Neutrophil (primary cell): Measurements from ENCODE around the gene TRPV3.

Experiments used
- H3K27ac ChIP-seq: fragments of 200-600 bp; sonication (generic); 2 replicates; pipeline ENCODE4 v1.5.1; 2016; ENCODE audit warnings: mild to moderate bottlenecking, moderate library complexity
- H3K27me3 ChIP-seq: fragments of 200-600 bp; sonication (generic); 2 replicates; pipeline ENCODE4 v1.6.0; 2016; ENCODE audit warnings: mild to moderate bottlenecking
- H3K36me3 ChIP-seq: fragments of 200-600 bp; sonication (generic); 2 replicates; pipeline ENCODE4 v1.5.1; 2017
- H3K4me1 ChIP-seq, 2 experiments: fragments of 200-600 bp in 1 of 2; sonication (generic) in 1 of 2; 1 replicate in 1 of 2; 2 replicates in 1 of 2; pipeline versions ENCODE4 v1.5.1 to v1.6.1; 2013 to 2016; ENCODE audit warnings: low read depth in 1 of 2, low read length in 1 of 2, mild to moderate bottlenecking in 1 of 2, moderate library complexity in 1 of 2; ENCODE audit not compliant: control insufficient read depth in 1 of 2, insufficient read depth in 1 of 2
- H3K4me3 ChIP-seq, 2 experiments: fragments of 200-600 bp in 1 of 2; sonication (generic) in 1 of 2; 1 replicate in 1 of 2; 2 replicates in 1 of 2; pipeline ENCODE4 v1.5.1; 2013 to 2016; ENCODE audit warnings: low read depth in 1 of 2, low read length in 1 of 2, mild to moderate bottlenecking in 1 of 2, moderate library complexity in 1 of 2
- H3K9me3 ChIP-seq: fragments of 200-600 bp; sonication (generic); 2 replicates; pipeline ENCODE4 v1.5.1; 2016
- TF ChIP-seq, protein P1 (sequence below): fragments of 200-600 bp; sonication (generic); IDR thresholded peaks from 2 replicates; pipeline ENCODE4 v1.5.1; 2016; ENCODE audit warnings: antibody characterized with exemption

TRPV3 gene

GRCh38 chr17:3485481-3486068 lies 72.0 kb downstream of the TRPV3 start:
- Histone ChIP-seq H3K4me1 (no peaks in the 10 kb centered on the region), H3K27ac (no peak overlapping the region), H3K36me3 (no peaks in the 10 kb centered on the region), H3K27me3 (peaks cover 59% of the 10 kb centered on the region), H3K4me3 (no peak overlapping the region), H3K9me3 (no peaks in the 10 kb centered on the region)
- TF ChIP-seq, protein P1, sequence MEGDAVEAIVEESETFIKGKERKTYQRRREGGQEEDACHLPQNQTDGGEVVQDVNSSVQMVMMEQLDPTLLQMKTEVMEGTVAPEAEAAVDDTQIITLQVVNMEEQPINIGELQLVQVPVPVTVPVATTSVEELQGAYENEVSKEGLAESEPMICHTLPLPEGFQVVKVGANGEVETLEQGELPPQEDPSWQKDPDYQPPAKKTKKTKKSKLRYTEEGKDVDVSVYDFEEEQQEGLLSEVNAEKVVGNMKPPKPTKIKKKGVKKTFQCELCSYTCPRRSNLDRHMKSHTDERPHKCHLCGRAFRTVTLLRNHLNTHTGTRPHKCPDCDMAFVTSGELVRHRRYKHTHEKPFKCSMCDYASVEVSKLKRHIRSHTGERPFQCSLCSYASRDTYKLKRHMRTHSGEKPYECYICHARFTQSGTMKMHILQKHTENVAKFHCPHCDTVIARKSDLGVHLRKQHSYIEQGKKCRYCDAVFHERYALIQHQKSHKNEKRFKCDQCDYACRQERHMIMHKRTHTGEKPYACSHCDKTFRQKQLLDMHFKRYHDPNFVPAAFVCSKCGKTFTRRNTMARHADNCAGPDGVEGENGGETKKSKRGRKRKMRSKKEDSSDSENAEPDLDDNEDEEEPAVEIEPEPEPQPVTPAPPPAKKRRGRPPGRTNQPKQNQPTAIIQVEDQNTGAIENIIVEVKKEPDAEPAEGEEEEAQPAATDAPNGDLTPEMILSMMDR = no peak

GRCh38 chr17:3482852-3483251 lies 74.8 kb downstream of the TRPV3 start:
- H3K27ac ChIP-seq = no peak overlapping the region
- H3K27me3 ChIP-seq = peaks cover 50% of the 10 kb centered on the region
- H3K4me1 ChIP-seq = no peaks in the 10 kb centered on the region
- no peaks in the 10 kb centered on the region for H3K36me3 ChIP-seq
- no peaks in the 10 kb centered on the region for H3K9me3 ChIP-seq
- TF ChIP-seq, protein P1 = no peak
- no peak overlapping the region for H3K4me3 ChIP-seq

DNA sequence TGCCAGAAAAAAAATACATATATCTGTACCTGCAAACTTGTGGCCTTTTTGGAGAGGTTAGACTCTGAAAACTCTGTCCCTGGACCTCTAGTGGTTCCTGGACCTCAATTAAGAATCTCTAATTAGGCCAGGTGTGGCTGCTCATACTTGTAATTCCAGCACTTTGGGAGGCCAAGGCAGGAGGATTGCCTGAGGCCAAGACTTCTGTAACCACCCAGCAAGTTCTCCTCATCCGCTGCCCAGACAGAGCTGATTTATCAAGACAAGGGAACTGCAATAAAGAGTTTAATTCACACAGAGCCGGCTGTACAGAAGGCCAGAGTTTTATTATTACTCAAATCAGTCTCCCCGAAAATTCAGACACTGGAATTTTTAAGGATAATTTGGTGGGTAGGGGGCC lies 77.6 kb downstream of the TRPV3 start:
- no peak overlapping the region for H3K27ac ChIP-seq
- TF ChIP-seq, protein P1 = no peak
- H3K27me3 ChIP-seq = peaks cover 23% of the 10 kb centered on the region
- H3K4me1 ChIP-seq = no peaks in the 10 kb centered on the region
- H3K36me3 ChIP-seq = no peaks in the 10 kb centered on the region
- no peaks in the 10 kb centered on the region for H3K9me3 ChIP-seq
- no peak overlapping the region for H3K4me3 ChIP-seq

DNA sequence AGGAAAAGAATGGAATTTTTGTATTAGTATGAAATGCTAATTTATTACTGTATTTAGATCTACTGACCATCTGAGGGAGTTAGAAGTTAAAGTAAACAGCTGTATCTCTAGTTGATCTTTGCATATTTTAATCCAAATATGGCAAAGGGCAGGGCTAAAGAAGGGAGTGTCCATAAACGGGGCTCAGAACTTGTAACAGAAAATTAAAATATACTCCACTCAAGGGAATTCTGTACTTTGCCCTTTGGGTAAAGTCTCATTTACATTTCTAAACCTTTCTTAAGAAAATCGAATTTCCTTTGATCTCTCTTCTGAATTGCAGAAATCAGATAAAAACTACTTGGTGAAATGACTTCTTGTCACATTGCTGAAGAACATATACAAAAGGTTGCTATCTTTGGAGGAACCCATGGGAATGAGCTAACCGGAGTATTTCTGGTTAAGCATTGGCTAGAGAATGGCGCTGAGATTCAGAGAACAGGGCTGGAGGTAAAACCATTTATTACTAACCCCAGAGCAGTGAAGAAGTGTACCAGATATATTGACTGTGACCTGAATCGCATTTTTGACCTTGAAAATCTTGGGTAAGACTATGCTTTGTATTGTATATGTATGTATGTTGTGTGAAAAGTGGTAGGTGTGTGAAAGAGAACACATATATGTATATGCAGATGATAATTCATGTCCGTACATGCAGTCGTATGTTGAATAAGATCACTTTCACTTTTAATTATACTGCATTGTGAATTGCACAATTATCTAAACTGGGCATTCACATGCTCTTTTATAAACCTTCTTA lies 81.6 kb downstream of the TRPV3 start, which contains the start of gene ASPA:
TSS of gene ASPA (plus strand) at position 186 of the 799 bp plus-strand sequence. CDS start at position 349, 163 bp downstream.
- no peaks in the 10 kb centered on the region for H3K4me1 ChIP-seq
- TF ChIP-seq, protein P1 = no peak
- no peak within 1 kb of the TSS for H3K4me3 ChIP-seq
- H3K27ac ChIP-seq = no peak within 1 kb of the TSS
- no peaks in the 10 kb centered on the region for H3K36me3 ChIP-seq
- H3K27me3 ChIP-seq = peaks cover 12% of the 10 kb centered on the region
- H3K9me3 ChIP-seq = no peaks in the 10 kb centered on the region

DNA sequence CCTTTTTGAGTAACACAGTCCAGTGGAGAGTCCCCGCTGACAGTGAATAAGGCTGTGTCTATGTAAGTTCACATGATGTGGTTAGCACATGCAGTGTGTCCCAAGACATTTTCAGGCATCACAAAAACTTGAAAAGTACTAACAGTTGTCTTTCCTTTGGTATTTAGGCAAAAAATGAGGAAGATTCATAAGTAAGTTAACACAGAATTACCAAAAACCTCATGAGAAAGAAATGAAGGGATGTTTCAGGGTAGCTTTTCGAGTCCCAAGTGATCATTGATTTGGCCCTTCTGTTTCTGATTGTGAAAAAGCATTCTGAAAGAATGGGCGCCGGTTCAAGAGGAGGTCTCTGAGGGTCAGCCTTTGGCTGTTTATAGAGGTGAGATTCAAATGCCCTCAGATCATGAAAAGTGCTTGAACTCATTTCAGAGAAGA lies 82.3 kb downstream of the TRPV3 start:
- TF ChIP-seq, protein P1 = no peak
- H3K36me3 ChIP-seq = no peaks in the 10 kb centered on the region
- peaks cover 12% of the 10 kb centered on the region for H3K27me3 ChIP-seq
- no peaks in the 10 kb centered on the region for H3K4me1 ChIP-seq
- no peak overlapping the region for H3K27ac ChIP-seq
- H3K9me3 ChIP-seq = no peaks in the 10 kb centered on the region
- H3K4me3 ChIP-seq = no peak overlapping the region
